ENCODE data around the gene UQCR10.

Gene UQCR10

DNA sequence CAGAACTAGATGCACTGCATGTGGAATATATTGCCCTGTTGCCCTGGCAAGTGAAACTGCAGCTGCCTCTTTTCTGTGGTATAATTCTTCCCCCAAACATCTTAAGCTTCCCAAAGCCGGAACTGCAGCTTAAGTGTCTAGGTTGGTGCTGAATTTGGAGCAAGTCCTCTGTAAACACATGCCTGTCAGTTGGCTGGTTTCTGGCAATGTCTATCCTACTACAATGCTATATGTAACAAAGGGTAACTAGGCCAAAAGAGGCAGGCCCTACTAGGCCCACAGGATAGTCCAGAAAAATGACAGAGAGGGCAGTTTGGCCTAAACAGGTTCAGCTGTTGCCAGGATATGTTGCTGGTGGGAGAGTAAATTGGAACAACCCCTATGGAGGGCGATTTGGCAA, 43.0 kb downstream of the UQCR10 start:
- no peak for TF ChIP-seq EGR1 (IDR thresholded peaks at IDR 0.05)
- no peak for TF ChIP-seq CREB1 (IDR thresholded peaks at IDR 0.05; ENCODE audit: low read depth)
- no peak for TF ChIP-seq CEBPB (IDR thresholded peaks at IDR 0.05)

GRCh38 chr22:29811377-29811776, 44.2 kb downstream of the UQCR10 start:
- TF ChIP-seq TCF12 (IDR thresholded peaks at IDR 0.05; ENCODE audit: low read depth), result no peak
- TF ChIP-seq CEBPB (IDR thresholded peaks at IDR 0.05), result no peak
- no peak for TF ChIP-seq ZBTB7A (IDR thresholded peaks at IDR 0.05; ENCODE audit: low read depth)
- TF ChIP-seq TAF1 (IDR thresholded peaks at IDR 0.05; ENCODE audit: low read depth), result no peak
- TF ChIP-seq EGR1 (IDR thresholded peaks at IDR 0.05), result no peak
- TF ChIP-seq MAX (IDR thresholded peaks at IDR 0.05), result no peak
- TF ChIP-seq YY1 (IDR thresholded peaks at IDR 0.05; ENCODE audit: low read depth), result no peak
- TF ChIP-seq, protein P1, sequence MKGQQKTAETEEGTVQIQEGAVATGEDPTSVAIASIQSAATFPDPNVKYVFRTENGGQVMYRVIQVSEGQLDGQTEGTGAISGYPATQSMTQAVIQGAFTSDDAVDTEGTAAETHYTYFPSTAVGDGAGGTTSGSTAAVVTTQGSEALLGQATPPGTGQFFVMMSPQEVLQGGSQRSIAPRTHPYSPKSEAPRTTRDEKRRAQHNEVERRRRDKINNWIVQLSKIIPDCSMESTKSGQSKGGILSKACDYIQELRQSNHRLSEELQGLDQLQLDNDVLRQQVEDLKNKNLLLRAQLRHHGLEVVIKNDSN (IDR thresholded peaks at IDR 0.05), result no peak
- TF ChIP-seq NFIC (IDR thresholded peaks at IDR 0.05), result no peak
- no peak for TF ChIP-seq EP300 (IDR thresholded peaks at IDR 0.05; ENCODE audit: borderline replicate concordance)

- TF ChIP-seq, protein P1 (IDR thresholded peaks at IDR 0.05), result no peak
- TF ChIP-seq TEAD4 (IDR thresholded peaks at IDR 0.05) (no peak), MAX (IDR thresholded peaks at IDR 0.05) (no peak), YY1 (IDR thresholded peaks at IDR 0.05; ENCODE audit: low read depth) (no peak), EP300 (IDR thresholded peaks at IDR 0.05; ENCODE audit: borderline replicate concordance) (no peak), NFIC (IDR thresholded peaks at IDR 0.05) (no peak), ZBTB7A (IDR thresholded peaks at IDR 0.05; ENCODE audit: low read depth) (no peak), RAD21 (IDR thresholded peaks at IDR 0.05; ENCODE audit: low read depth) (no peak), TCF12 (IDR thresholded peaks at IDR 0.05; ENCODE audit: low read depth) (no peak), TAF1 (IDR thresholded peaks at IDR 0.05; ENCODE audit: low read depth) (no peak), FOXM1 (IDR thresholded peaks at IDR 0.05; ENCODE audit: borderline replicate concordance, low read depth) (no peak), EGR1 (IDR thresholded peaks at IDR 0.05) (no peak), CEBPB (IDR thresholded peaks at IDR 0.05) (no peak)
- TF ChIP-seq, protein P2, sequence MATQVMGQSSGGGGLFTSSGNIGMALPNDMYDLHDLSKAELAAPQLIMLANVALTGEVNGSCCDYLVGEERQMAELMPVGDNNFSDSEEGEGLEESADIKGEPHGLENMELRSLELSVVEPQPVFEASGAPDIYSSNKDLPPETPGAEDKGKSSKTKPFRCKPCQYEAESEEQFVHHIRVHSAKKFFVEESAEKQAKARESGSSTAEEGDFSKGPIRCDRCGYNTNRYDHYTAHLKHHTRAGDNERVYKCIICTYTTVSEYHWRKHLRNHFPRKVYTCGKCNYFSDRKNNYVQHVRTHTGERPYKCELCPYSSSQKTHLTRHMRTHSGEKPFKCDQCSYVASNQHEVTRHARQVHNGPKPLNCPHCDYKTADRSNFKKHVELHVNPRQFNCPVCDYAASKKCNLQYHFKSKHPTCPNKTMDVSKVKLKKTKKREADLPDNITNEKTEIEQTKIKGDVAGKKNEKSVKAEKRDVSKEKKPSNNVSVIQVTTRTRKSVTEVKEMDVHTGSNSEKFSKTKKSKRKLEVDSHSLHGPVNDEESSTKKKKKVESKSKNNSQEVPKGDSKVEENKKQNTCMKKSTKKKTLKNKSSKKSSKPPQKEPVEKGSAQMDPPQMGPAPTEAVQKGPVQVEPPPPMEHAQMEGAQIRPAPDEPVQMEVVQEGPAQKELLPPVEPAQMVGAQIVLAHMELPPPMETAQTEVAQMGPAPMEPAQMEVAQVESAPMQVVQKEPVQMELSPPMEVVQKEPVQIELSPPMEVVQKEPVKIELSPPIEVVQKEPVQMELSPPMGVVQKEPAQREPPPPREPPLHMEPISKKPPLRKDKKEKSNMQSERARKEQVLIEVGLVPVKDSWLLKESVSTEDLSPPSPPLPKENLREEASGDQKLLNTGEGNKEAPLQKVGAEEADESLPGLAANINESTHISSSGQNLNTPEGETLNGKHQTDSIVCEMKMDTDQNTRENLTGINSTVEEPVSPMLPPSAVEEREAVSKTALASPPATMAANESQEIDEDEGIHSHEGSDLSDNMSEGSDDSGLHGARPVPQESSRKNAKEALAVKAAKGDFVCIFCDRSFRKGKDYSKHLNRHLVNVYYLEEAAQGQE (IDR thresholded peaks at IDR 0.05; ENCODE audit: low read depth), result no peak
These were observed 46.0 kb downstream of the UQCR10 start for GRCh38 chr22:29813126-29813525.

DNA sequence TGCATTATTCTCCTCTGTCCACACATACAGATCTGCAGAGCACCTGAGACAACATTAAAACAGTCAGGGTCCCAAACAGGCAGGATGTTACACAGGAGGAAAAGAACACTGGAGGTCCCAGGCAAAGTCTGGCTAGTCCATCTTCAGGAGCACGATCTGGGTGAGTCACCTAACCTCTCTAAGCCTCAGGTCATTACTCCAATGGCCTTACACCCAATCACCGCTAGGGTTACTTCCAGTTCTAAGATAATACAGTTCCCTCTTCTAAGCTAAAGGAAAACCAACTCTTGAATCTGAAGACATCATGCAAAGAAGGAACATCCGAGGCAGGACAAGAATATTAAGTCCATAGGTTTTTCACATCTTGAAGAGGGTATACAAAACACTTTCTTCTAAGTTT, 46.4 kb downstream of the UQCR10 start:
- TF ChIP-seq, protein P2 (IDR thresholded peaks at IDR 0.05; ENCODE audit: low read depth), result no peak
- TF ChIP-seq, protein P1 (IDR thresholded peaks at IDR 0.05), result no peak
- TF ChIP-seq CREB1 (IDR thresholded peaks at IDR 0.05; ENCODE audit: low read depth), result no peak
- no peak for TF ChIP-seq EP300 (IDR thresholded peaks at IDR 0.05; ENCODE audit: borderline replicate concordance)
- TF ChIP-seq NFIC (IDR thresholded peaks at IDR 0.05), result no peak
- no peak for TF ChIP-seq RAD21 (IDR thresholded peaks at IDR 0.05; ENCODE audit: low read depth)
- no peak for TF ChIP-seq TCF12 (IDR thresholded peaks at IDR 0.05; ENCODE audit: low read depth)
- TF ChIP-seq MAX (IDR thresholded peaks at IDR 0.05), result no peak
- no peak for TF ChIP-seq TEAD4 (IDR thresholded peaks at IDR 0.05)

GRCh38 chr22:29814003-29814402, 46.8 kb downstream of the UQCR10 start:
- TF ChIP-seq FOXM1 (IDR thresholded peaks at IDR 0.05; ENCODE audit: borderline replicate concordance, low read depth) (no peak), TEAD4 (IDR thresholded peaks at IDR 0.05) (no peak), EGR1 (IDR thresholded peaks at IDR 0.05) (no peak), ZBTB7A (IDR thresholded peaks at IDR 0.05; ENCODE audit: low read depth) (no peak), CREB1 (IDR thresholded peaks at IDR 0.05; ENCODE audit: low read depth) (no peak), TAF1 (IDR thresholded peaks at IDR 0.05; ENCODE audit: low read depth) (no peak), RAD21 (IDR thresholded peaks at IDR 0.05; ENCODE audit: low read depth) (no peak), TCF12 (IDR thresholded peaks at IDR 0.05; ENCODE audit: low read depth) (no peak), NFIC (IDR thresholded peaks at IDR 0.05) (no peak), EP300 (IDR thresholded peaks at IDR 0.05; ENCODE audit: borderline replicate concordance) (no peak), YY1 (IDR thresholded peaks at IDR 0.05; ENCODE audit: low read depth) (no peak), MAX (IDR thresholded peaks at IDR 0.05) (no peak), CEBPB (IDR thresholded peaks at IDR 0.05) (no peak)
- TF ChIP-seq, protein P1 (IDR thresholded peaks at IDR 0.05), result no peak
- TF ChIP-seq, protein P2 (IDR thresholded peaks at IDR 0.05; ENCODE audit: low read depth), result no peak
